Gastroesophageal sphincter (tissue), 4 donors: ENCODE data around the gene GCHFR. TPM values are rescaled to one million over a fixed set of nuclear protein-coding genes. Genes with fewer than 3 reads are reported as not detected.

Source experiments
- ATAC-seq: fragments of 150-250 bp; one replicate; pipeline ENCODE4 v1.9.1; 2016; ENCODE audit warnings: mild to moderate bottlenecking, moderate library complexity
- H3K27ac ChIP-seq, 4 donors: fragments of 200-600 bp; sonication (generic) in 3 of 4; 1 replicate in 3 of 4; 2 replicates in 1 of 4; pipeline ENCODE4 v1.5.1; 2016 to 2019
- H3K27me3 ChIP-seq: fragments of 200-600 bp; sonication (generic); one replicate; pipeline ENCODE4 v1.5.1; 2019
- H3K36me3 ChIP-seq, 2 donors: fragments of 200-600 bp; sonication (generic); one replicate each; pipeline ENCODE4 v1.5.1; 2019; ENCODE audit warnings: control low read depth in 1 of 2
- H3K4me1 ChIP-seq, 3 donors: fragments of 200-600 bp; sonication (generic); 1 replicate in 2 of 3; 2 replicates in 1 of 3; pipeline ENCODE4 v1.5.1; 2016 to 2019; ENCODE audit warnings: control low read depth in 2 of 3
- H3K4me3 ChIP-seq, 2 donors: fragments of 200-600 bp; sonication (generic); one replicate each; pipeline ENCODE4 v1.5.1; 2019; ENCODE audit warnings: mild to moderate bottlenecking in 1 of 2, moderate library complexity in 1 of 2
- H3K9me3 ChIP-seq, 3 donors: fragments of 200-600 bp; sonication (generic); one replicate each; pipeline ENCODE4 v1.5.1; 2017 to 2019; ENCODE audit warnings: control low read depth in 2 of 3
- CTCF ChIP-seq, 4 experiments: fragments of 200-600 bp in 2 of 4; fragments of 450-650 bp in 2 of 4; sonication (generic) in 1 of 4; IDR thresholded peaks; one replicate each; pipeline ENCODE4 v1.5.1; 2017 to 2019; ENCODE audit warnings: antibody characterized with exemption in 4 of 4, mild to moderate bottlenecking in 2 of 4, moderate library complexity in 2 of 4
- EP300 ChIP-seq: sonication (generic); formaldehyde crosslinking; IDR thresholded peaks from one replicate; pipeline ENCODE4 v1.6.1; 2017; ENCODE audit warnings: antibody characterized with exemption, mild to moderate bottlenecking
- POLR2A ChIP-seq, 2 donors: fragments of 450-650 bp; IDR thresholded peaks; one replicate each; pipeline ENCODE4 v1.6.1; 2017; ENCODE audit warnings: antibody characterized with exemption in 2 of 2, mild to moderate bottlenecking in 2 of 2, moderate library complexity in 1 of 2
- POLR2AphosphoS5 ChIP-seq: sonication (generic); formaldehyde crosslinking; IDR thresholded peaks from one replicate; pipeline ENCODE4 v1.6.1; 2017; ENCODE audit warnings: antibody characterized with exemption
- WGBS, 2 donors: methylation state at CpG; one replicate each; pipeline ENCODE4 v1.1.5; 2018; ENCODE audit warnings: low coverage in 1 of 2; 5-methylcytosine and 5-hydroxymethylcytosine counted together
- total RNA-seq, 4 donors: library from RNA; depleted of rRNA; stranded (reverse); fragments of >200 nt; gene quantifications; one replicate each; pipeline ENCODE4 v1.1.0, GENCODE V29; 2016

Gene GCHFR
- total RNA-seq, 4 donors from 2014 or later: 5.8 to 12.1 (median 6.9) TPM

- peaks cover 0 to 7% (median 0%) of the 10 kb centered on the region in 3 donors for H3K4me1 ChIP-seq
- 87 to 89% methylated on average over 4 to 5 of the region's 10 CpGs for WGBS, 2 donors
- H3K27me3 ChIP-seq: no peaks in the 10 kb centered on the region
- no peak overlapping the region for H3K27ac ChIP-seq
- H3K4me3 ChIP-seq: no peak overlapping the region
- no peaks in the 10 kb centered on the region for H3K9me3 ChIP-seq
- no peak for TF ChIP-seq EP300
- no peak for TF ChIP-seq POLR2A (IDR thresholded peaks at IDR 0.05)
- no peak for TF ChIP-seq CTCF (IDR thresholded peaks at IDR 0.05)
- TF ChIP-seq POLR2AphosphoS5: no peak
- ATAC-seq: no peak
- peaks cover 0 to 100% of the 10 kb centered on the region in 2 donors for H3K36me3 ChIP-seq
Measured at GRCh38 chr15:40775007-40775406, 11.1 kb downstream of the GCHFR start.

GRCh38 chr15:40775740-40776536 lies 12.1 kb downstream of the GCHFR start:
- 94% methylated on average over 11 of the region's 14 CpGs; no CpG with 5 or more reads in 1 of the 2 donors for WGBS, 2 donors
- ATAC-seq: no peak
- Histone ChIP-seq H3K36me3 (peaks cover 0 to 95% of the 10 kb centered on the region in 2 donors), H3K9me3 (no peaks in the 10 kb centered on the region), H3K27ac (no peak overlapping the region), H3K4me1 (no peaks in the 10 kb centered on the region), H3K27me3 (no peaks in the 10 kb centered on the region), H3K4me3 (no peak overlapping the region)
- TF ChIP-seq CTCF (IDR thresholded peaks at IDR 0.05) (no peak), POLR2A (IDR thresholded peaks at IDR 0.05) (no peak)

DNA sequence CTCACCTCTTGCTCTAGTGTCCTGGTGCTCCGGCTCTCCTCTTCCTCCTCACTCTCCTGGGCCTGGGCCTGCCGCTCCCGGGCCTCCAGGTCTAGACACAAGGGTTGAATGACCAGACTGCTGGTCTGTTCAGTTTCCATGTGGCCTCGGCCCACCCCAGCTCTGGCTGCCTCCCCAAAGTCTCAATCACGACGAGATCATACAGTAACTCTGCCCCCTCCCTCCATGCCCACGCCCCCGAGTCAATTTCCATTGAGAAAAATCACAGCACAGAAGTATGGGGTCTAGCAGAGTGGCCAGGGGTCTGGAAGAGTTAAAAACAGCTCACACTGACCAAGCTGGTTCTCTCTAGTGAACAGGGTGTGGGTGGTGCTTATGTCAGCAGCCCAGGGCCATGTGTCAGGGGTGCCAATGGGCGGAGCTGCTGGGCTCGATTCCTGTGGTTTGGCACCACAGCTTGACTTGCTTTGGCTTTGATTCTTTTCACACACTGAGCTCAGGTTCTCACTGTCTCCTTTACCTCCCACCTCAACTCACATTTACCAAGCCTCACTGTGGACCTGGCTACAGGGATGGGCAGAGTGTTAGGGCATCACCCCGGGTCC lies 12.8 kb downstream of the GCHFR start:
- no peak overlapping the region for H3K4me3 ChIP-seq
- 60 to 70% methylated on average over 1 to 4 of the region's 11 CpGs for WGBS, 2 donors
- no peak overlapping the region for H3K27ac ChIP-seq
- no peaks in the 10 kb centered on the region for H3K4me1 ChIP-seq
- ATAC-seq: no peak
- H3K27me3 ChIP-seq: no peaks in the 10 kb centered on the region
- TF ChIP-seq POLR2A (IDR thresholded peaks at IDR 0.05) (no peak), POLR2AphosphoS5 (no peak), CTCF (IDR thresholded peaks at IDR 0.05) (no peak), EP300 (no peak)
- peaks cover 0 to 88% of the 10 kb centered on the region in 2 donors for H3K36me3 ChIP-seq
- no peaks in the 10 kb centered on the region for H3K9me3 ChIP-seq

- TF ChIP-seq POLR2A (IDR thresholded peaks at IDR 0.05) (no peak), CTCF (IDR thresholded peaks at IDR 0.05) (peak in 2 of 4 experiments; percentile 9 to 32)
- Histone ChIP-seq H3K4me3 (no peak overlapping the region), H3K27me3 (no peaks in the 10 kb centered on the region), H3K9me3 (no peaks in the 10 kb centered on the region), H3K36me3 (peaks cover 0 to 27% of the 10 kb centered on the region in 2 donors), H3K4me1 (peaks cover 0 to 9% (median 5%) of the 10 kb centered on the region in 3 donors), H3K27ac (no peak overlapping the region)
- no peak for ATAC-seq
- 74 to 87% methylated on average over 3 to 8 of the region's 8 CpGs for WGBS, 2 donors
Measured at GRCh38 chr15:40782609-40783227, 18.9 kb downstream of the GCHFR start.
